T47D (cell line): ENCODE data around the gene ZFPL1.

ENCODE experiments used
- DNase-seq, 2 experiments: peaks; one replicate each; pipeline versions ENCODE4 v3.0.0 to v3.0.0-alpha.2; 2011 to 2012; ENCODE audit warnings: low read depth in 1 of 2, low spot score in 1 of 2
- JUND ChIP-seq: IDR thresholded peaks from 2 replicates; pipeline ENCODE4 v1.6.1; 2012; ENCODE audit warnings: low read depth
- in situ Hi-C: cut with HindIII; loops from 2 replicates; pipeline ENCODE4 v1.10.0; 2016; ENCODE audit warnings: low sequenced_read_pairs, low pct_unique_long_range_greater_than_20kb

Gene ZFPL1

GRCh38 chr11:65066315-65066714, 17.7 kb upstream of the ZFPL1 start:
- no peak for DNase-seq
- in situ Hi-C loops: no loop called here
- TF ChIP-seq JUND: no peak

GRCh38 chr11:65066805-65067291, 17.2 kb upstream of the ZFPL1 start:
- no peak for DNase-seq
- TF ChIP-seq JUND: no peak
- in situ Hi-C loops: no loop called here

- no peak for DNase-seq
- in situ Hi-C loops: no loop called here
- TF ChIP-seq JUND: no peak
These were observed 16.6 kb upstream of the ZFPL1 start for GRCh38 chr11:65067446-65067845.

- no peak for TF ChIP-seq JUND
- no peak for DNase-seq
- in situ Hi-C loops: no loop called here
These were observed 14.8 kb upstream of the ZFPL1 start for GRCh38 chr11:65069217-65069616.

- no peak for TF ChIP-seq JUND
- in situ Hi-C loops: no loop called here
- no peak for DNase-seq
These were observed 12.0 kb upstream of the ZFPL1 start for GRCh38 chr11:65071907-65072630.

- TF ChIP-seq JUND: no peak
- no peak for DNase-seq
- in situ Hi-C loops: no loop called here
These were observed 11.4 kb upstream of the ZFPL1 start for GRCh38 chr11:65072631-65072966.

- in situ Hi-C loops: no loop called here
- DNase-seq: no peak
- no peak for TF ChIP-seq JUND
These were observed 6.6 kb upstream of the ZFPL1 start for GRCh38 chr11:65077451-65077850.

- peak; percentile 52 to 71 for DNase-seq
- in situ Hi-C loops: no loop called here
- TF ChIP-seq JUND: no peak
These were observed 5.9 kb upstream of the ZFPL1 start for GRCh38 chr11:65078151-65078550.

GRCh38 chr11:65078786-65079342, 5.2 kb upstream of the ZFPL1 start:
- no peak for DNase-seq
- in situ Hi-C loops: no loop called here
- no peak for TF ChIP-seq JUND

- in situ Hi-C loops: no loop called here
- no peak for DNase-seq
- TF ChIP-seq JUND: no peak
These were observed 738 bp upstream of the ZFPL1 start for GRCh38 chr11:65083134-65083833.

- no peak for TF ChIP-seq JUND
- DNase-seq: no peak
- in situ Hi-C loops: no loop called here
These were observed 765 bp downstream of the ZFPL1 start for GRCh38 chr11:65084598-65085375.

GRCh38 chr11:65085446-65085845, 1.4 kb downstream of the ZFPL1 start:
- no peak for DNase-seq
- TF ChIP-seq JUND: no peak
- in situ Hi-C loops: no loop called here

- in situ Hi-C loops: no loop called here
- DNase-seq: no peak
- TF ChIP-seq JUND: no peak
These were observed 2.8 kb downstream of the ZFPL1 start for GRCh38 chr11:65086809-65087208.
